ENCODE data around the gene OR2C3.
"Not testable (repeated sequence)": the region's sequence is repeated elsewhere in the genome, so short reads cannot be mapped to it uniquely, and the experiment has no call there.

Gene OR2C3

DNA sequence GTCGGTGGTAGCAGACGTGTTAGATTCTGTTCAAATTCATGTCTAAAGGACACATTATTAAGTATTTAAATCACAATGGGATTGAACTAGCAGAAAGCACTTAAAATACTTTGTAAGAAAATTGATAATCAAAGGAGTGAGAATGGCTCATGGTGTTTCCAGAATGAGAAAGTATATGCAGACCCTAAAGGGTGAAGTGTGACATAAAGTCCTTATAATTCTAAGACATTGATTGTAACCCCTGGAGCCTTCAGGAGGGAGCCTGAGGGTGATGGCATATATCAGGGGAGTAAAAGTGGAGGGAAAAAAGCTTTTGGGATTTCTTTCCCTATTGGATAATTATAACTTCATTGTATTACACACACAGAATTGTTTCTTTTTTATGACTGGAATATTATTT is at the start of gene OR2C3:
Gene OR2C3, minus strand, starts transcription at position 101 of the 400 bp plus-strand sequence. CDS start 3,929 bp downstream, outside the sequence.
- DNase-seq: no peak

DNA sequence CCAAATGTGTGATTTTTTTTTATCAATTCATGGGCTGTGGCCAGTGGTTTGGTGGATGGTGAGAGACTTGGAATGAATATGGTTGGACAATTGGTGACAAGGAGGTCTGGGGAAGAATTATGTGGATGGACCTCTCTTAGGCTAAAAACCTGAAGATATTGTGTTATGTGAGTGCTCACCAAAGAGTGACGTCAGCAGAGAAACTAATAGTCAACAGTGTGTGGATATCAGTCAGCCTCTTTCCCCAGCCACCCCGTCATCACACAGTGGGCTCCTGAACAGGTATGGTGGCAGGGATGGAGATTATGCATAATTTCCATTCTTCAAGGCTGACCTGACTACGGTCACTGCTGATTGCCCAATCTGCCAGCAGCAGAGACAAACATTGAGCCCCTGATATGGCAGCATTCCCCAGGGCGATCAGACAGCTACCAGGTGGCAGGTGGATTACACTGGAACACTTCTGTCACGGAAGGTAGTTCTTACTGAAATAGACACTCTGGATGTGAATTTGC is 42.8 kb upstream of the OR2C3 start:
- no peak for DNase-seq

DNA sequence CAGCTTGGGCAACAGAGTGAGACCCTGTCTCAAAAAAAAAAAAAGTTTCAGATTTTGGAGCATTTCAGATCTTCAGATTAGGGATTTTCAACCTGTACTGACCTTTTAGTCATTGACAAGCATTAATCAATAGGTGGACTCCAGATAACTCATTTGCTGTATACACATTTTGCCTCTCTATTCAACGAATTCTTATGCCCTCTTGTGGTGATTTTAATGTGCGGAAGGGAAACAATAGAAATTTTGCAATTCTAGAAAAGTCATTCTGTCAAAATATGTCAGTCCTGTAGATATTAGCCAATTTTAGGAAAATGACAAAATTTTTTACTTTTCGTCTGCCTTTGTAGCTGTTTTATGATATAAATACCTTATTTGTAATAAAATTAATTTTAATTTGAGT is 40.3 kb upstream of the OR2C3 start:
- no peak for DNase-seq

DNA sequence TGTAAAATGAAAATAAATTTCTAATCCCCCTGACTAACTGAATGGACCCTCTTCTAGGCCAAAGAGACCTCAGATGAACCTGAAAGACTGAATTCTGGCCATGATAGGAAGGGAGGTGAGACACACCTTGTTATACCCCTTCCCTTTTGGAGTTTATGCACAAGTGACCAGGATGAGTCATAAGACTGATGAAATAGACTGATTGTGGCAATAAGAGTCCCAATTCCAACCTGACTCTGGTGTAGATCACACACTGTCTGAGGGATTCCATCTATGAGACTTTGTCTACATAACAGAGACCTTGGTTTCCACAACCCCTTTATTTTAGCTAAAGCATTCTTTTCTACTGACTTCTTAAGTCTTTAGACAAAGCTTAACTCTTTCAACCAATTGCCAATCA is 38.4 kb upstream of the OR2C3 start:
- DNase-seq: no peak

DNA sequence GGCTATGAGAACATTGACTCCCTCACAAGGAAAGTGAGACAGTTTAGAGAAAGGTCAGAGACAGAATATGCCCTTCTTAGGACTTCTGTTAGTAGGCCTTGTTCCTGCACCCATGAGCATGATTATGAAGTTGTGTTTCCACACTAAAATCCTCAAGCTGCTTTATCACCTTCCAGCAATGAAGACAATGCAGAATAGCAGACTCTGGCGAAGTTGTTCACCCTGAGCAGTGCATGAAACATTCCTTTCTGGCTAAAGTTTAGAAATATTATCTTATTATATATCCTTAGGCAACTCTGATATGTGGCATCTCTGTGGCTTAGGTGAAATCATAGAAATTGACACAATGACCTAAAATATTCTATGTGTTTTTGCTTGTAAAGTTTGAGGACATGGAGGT is 38.0 kb upstream of the OR2C3 start:
- no peak for DNase-seq

DNA sequence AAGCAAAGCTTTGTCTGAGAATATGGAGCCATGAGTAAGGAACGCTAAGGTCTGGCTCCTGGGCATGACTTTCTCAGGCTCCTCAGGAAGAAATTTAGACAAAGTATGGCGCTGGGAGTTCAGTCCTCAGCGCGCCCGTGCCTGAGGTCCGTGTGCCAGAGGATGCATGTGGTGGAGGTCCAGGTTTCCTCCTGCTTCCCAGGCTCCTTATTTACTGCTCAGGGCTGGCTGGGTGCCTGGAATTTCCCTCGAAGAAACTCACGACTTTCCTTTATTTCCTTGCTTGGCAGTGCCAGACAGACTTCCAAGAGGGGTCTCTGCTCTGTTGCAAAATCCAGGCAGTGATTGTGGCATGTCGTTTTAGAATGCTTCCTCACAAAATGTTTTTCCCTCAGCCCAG is 26.0 kb upstream of the OR2C3 start:
- DNase-seq: no peak

DNA sequence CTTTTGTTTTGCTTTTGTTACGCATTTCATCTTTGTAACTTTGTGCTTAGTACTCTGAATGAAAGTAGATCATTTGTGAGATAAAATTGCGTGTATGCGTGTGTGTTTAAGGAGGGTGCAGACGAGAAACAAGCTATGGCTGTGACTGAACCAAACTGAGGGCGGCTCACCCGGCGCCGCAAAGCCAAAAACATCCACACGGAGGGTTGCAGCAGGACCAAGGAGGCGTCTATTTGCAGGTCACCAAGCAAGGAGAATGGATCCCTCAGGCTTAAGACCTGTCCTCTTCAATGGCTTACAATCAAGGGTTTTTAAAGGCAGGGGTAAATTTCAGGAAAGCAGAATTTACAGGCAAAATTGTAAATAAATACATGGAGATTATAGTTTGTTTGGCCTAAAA is 25.5 kb upstream of the OR2C3 start:
- no peak for DNase-seq

DNA sequence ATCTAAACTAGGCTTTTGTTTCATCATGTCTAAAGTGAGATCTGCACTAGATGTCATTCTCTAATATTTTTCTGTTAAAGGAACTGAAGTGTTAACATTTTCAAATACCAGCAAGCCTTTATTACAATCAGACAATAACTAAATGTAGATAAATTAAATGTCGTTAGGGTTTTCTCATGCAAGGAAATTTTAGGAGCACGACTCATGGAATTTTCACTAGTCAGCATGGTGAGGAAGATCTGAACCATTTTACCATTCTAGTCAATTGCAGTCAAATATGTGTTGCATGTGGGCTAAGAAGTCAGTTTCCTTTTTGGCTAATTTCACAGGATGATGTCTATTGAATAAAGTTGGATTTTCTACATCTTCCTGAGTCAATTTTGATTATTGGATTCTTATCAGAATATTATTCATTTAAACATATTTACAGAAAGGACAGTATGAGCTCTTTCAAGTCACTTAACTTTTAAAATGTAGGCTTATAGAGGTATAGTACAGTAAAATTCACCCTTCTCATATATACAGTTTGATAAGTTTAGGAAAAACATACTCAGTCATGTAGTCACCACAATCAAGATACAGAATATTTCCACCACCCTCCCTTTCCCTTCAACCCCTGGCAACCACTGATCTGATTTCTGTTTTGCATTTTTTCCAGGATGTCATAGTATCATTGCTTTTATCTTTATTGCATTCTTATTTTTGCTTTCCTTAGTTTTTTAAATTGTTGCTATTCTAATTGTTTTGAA is 21.9 kb upstream of the OR2C3 start:
- no peak for DNase-seq

DNA sequence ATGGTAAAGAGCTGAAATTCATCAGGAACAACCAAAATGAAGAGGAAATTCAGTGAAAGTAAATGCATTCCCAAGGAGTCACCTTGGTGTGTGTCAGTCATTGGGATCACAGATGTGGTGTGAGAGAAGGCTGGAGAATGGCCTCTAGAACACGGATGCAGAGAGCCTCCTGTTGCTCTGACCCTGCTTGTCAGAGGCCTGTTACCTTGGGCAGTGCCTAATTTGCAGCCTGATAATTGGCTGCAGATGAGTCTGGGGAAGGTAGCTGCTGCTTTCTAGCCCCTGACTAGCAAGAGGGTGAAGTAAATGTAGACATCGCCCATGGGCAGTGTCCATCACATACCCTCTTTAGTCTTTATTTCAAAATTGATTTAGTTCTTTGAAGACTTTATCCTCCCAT is 16.0 kb upstream of the OR2C3 start:
- DNase-seq: no peak

DNA sequence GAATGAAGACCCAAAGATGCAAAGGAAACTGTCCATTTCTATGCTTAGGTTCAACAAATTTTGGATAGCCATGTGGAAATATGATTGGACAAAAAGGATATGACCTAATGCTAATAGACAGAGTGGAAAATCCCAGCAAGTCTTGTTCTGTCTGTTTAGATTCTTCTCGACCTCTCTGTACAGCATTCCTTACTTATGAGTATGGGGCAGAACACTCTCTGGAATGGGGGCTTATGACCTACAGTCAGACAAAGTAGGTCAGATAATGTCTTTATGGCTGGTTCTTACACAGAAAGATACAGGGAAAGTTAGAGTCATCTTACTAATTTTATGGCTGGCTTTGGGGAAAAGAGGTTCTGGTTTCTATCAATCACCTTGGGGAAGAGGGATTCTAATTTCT is 15.5 kb upstream of the OR2C3 start:
- DNase-seq: no peak

DNA sequence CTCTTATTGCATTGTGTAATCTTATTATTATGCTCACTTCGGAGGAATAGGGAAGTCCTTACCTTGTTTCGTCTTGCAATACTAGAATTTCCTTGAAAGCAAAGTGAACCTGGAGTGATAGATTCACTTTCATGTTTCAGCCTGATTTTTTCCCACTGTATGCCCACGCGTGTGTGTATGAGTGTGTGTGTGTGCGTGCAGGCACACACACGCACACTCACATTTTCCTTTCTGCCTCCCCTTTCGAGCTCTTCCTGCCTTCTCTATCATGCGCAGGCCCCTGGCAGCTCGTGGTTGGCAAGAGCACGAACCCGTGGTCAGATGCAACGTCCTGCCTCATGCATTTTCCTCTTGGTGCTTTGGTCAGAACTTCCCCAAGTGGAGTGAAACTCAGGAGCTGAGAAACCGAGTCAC is 12.5 kb upstream of the OR2C3 start, which contains the start of gene GCSAML:
Gene GCSAML, plus strand, starts transcription at position 366 of the 414 bp plus-strand sequence. CDS start 58 bp downstream, outside the sequence.
- no peak for DNase-seq

DNA sequence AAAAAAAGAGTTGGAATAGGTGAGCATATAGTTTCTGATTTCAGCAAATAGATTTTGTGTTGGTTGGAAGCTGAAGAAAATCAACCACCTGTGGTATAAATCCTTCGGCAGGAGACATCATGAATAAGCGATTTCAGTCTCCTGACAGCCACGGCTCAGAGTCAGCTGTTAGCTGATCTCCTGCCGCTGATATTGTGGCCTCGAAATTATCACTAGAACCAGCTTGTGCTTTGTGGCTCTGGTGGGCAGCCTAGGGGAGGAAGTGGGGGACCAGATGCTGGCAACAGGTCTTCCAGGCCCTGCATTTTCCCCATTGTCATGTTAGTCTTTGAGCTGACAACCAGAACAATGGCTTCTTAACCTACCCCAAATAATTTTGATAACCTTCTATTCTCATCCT is 11.9 kb upstream of the OR2C3 start:
- no peak for DNase-seq

DNA sequence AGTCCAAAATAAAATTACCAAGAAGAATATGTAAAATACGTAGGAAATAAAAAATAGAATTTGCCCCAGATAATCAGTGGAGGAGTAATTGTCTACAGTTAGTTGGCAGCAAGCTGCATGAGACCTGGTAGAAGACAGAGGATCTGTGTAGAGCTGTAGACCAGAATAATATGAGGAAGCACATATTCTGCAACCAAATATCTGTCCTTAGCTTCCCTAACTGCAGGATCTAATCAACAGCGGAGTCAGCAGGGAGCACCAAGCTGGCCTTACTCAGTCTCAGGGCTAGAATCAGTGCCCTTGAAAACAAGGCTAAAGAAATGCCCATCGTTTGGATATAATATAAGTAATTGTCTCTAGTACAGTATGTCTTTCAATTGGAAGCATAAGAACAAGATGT is 6.6 kb upstream of the OR2C3 start:
- no peak for DNase-seq

DNA sequence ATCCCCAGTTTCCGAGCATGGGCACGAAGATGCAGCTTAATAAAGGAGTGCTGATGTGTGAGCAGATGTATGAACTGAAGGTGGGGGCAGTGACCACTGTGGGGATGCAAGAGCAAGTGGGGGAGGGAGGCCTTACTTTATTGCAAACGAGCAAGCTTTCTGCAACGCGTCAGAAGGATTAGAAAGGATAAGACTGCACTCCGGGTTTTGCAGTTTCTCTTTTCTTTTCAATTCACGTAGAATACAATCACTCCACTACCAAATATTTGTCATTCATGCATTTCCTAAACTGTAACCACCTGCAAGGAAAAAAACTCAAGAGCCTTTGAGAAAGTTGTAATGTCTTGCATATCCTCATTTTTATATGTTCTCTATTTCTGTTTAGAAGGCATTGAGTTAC is 4.3 kb upstream of the OR2C3 start:
- DNase-seq: no peak

DNA sequence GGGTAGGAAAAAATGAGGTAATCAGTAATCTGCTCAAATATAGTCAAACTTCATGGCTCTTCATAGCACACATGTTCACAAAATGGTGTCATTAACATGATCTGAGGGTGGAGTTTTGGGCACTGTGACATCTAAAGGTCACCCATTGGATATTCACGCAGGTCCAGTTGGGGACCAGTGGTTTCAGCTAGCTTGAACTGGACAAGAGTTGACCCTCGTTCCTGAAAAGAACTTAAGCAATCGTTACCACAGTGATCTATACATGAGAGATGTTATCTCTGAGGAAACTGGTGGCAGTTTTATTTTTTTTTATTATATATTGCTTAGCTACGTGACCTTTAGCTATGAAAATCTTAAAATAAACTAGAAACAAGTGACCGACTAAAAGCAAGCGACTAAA is 3.0 kb upstream of the OR2C3 start:
- DNase-seq: no peak

DNA sequence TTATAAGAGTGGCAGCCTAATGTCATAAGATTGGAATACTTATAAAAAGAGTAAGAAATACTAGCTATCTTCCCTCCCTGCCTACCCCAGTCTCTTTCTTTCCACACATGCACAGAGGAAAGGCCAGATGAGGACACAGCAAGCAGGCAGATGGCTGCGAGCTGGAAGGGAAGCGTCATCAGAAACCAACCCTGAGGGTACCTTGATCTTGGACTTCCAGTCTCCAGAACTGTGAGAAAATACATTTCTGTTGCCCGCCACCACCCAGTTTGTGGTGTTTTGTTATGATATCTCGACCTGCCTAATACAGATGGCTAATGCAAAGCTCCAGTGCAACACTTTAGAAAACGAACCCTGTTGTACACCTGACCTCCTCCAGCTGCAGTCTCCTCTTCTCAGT is 2.3 kb upstream of the OR2C3 start:
- no peak for DNase-seq

DNA sequence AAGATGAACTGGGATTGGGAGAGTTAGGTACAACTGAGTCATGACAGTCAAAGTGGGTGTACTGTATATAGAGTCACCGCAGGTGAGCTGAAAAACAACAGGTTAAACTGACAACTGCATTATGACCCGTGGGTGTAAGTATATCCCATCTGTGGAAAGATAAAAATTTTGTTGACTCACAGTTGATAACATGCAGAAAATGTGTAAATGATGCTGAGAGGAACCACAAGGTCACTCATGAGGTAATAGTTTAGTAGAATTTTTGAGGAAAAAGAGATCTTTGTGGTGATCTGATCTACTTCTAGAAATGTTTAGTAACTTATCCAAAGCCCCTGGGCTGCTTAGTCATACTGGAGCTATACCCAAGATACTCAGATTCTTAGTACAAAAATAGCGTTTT is 838 bp downstream of the OR2C3 start:
- no peak for DNase-seq

DNA sequence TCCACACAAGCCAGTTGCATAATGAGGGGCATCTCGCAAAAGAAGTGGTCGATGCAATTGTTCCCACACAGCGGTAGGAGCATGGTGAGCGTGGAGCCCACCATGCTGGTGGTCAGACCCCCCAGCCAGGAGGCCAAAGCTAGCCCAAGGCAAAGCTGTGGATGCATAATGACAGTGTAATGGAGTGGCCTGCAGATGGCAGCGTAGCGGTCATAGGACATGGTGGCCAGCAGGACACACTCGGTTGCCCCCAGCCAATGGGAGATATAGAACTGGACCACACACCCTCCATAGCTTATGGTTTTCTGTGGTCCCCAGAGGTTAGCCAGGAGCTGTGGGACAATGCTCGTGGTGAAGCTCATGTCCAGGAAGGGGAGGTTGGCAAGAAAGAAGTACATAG is 4.3 kb downstream of the OR2C3 start:
- DNase-seq: no peak

DNA sequence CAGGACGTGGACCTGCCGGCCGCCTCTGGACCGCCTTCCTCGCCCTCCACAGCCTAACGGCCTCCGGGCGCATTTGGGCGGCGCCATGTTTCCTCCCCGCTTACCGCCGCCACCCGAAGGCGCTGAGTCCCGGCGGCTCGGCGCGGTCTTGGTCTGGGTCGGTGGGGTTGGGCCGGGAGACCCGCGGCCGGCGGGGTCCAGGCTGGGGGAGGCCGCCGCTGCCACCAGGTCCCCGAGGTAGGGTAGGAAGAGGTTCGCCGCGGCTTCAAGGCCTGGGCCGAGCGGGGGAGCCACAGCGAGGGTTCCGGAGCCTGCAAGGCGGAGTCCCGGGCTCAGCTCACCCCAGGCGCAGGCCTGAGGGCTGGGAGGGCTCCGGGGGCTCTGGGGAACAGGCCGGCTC is 5.5 kb downstream of the OR2C3 start:
- DNase-seq: no peak

DNA sequence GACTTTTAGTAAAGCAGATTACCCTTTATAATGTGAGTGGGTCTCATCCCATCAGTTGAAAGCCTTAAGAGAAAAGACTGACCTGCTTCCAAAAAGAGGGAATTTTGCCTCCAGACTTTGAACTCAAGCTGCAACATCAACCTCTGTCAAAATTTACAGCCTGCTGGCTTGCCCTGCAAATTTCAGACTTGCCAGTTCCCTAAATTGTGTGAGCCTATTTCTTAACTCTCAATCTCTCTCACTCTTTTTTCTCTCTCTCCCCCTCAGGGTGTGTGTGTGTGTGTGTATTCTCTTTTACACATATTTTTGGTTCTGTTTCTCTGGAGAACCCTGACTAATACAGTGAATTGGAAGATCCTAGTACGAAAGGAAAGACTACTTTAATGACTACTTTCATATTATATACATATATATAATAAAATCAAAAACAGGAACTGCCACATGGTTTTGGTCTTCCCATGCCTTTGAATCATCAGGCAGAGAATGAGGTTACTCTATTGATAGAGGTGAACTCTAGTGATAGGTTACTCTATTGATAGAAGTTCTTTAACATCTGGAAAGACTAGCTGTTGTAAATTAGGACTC is 6.4 kb downstream of the OR2C3 start:
- no peak for DNase-seq

DNA sequence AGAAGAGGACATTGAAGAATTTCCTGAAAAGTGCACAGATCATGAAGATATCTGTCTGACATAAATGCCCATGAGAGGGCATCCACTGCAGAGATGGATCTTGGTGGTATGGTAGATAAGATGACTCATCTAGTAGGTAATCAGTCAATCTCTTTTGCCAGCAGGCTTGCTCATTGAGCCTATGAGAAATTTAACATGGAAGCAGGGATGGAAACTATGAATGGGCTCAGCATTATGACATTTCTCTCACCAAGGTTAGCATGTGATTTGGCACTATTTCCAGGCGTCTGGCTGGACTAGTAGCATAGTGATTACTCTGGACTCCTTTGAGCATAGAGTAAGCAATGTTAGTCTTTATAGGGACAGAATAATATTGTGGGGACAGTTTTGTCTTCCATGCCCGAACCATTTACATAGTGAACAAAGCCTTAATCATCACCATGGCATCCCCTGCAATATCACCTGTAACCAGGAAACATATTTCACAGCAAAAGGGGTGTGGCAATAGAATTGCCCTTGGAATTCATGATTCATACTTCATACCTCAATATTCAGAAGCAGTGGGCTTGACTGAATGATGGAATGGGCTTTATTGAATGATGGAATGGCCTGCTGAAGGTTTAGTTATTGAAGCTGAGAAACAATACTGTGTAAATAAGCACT is 7.3 kb downstream of the OR2C3 start:
- DNase-seq: no peak

DNA sequence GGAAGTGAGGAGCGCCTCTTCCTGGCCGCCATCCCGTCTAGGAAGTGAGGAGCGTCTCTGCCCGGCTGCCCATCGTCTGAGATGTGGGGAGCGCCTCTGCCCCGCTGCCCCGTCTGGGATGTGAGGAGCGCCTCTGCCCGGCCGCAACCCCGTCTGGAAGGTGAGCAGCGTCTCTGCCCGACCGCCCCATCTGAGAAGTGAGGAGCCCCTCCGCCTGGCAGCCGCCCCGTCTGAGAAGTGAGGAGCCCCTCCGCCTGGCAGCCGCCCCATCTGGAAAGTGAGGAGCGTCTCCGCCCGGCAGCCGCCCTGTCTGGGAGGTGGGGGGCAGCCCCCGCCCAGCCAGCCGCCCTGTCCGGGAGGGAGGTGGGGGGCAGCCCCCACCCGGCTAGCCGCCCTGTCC is 14.4 kb downstream of the OR2C3 start:
- DNase-seq: not testable (repeated sequence)

DNA sequence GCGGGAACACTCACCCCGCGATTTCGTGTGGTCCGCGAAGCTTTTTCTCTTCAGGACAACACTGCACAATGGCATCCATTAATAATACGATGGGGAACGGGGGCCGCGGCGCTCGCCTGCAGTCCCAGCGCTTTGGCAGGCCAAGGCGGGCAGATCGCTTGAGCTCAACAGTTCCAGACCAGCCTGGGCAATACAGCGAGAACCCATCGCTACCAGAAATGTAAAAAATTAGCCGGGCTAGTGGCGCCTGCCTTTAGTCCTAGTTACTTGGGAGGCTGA is 17.7 kb downstream of the OR2C3 start:
- no peak for DNase-seq
